Lung microvascular endothelial cell (primary cell): ENCODE results near the gene PLEKHA8. TPM values are rescaled to one million over a fixed set of nuclear protein-coding genes. Genes with fewer than 3 reads are reported as not detected.

Source experiments
- DNase-seq, 2 donors: peaks; one replicate each; pipeline versions ENCODE4 v3.0.0 to v3.0.0-alpha.2; 2010; ENCODE audit warnings: low read depth in 2 of 2
- total RNA-seq: library from RNA; depleted of rRNA; stranded (reverse); fragments of >200 nt; gene quantifications from 2 replicates; pipeline ENCODE4 v1.2.1, GENCODE V29; 2014

Gene PLEKHA8
- total RNA-seq = 12.3 and 12.4 TPM in 2 replicates

GRCh38 chr7:30028216-30028748 is at the start of gene PLEKHA8:
PLEKHA8 (plus strand) TSS chr7:30028412; CDS start chr7:30028763, 351 bp downstream.
- peak; percentile 86 to 89 for DNase-seq

GRCh38 chr7:29980151-29980550 is 48.1 kb upstream of the PLEKHA8 start:
- DNase-seq = peak; percentile 60 to 83

- peak; percentile 24 to 49 for DNase-seq
These were observed 41.1 kb upstream of the PLEKHA8 start for GRCh38 chr7:29987083-29987482.

DNA sequence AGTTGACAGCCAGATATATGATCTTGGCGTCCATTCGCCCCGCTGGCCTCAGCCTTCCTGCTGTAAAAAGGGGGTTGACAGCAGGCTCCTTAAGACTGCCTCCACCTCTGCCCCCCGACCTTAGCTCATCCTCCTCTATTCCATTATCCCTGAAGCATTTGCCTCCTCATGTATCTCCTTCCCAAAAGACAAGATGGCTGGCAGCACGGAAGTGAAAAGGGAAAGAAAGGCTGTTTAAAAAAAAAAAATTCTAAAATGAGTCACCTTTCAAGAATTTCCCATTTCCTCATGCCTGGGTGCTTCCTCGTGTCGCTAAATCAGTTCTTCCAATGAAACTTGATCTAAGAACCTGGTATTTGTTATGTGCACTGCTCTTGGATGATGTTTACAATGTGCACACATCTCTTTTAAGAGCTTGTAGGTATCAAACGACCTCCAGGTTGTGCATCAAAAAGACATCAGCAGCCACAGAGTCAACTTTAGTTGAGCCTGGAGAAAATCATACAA is 40.3 kb upstream of the PLEKHA8 start:
- DNase-seq = peak; percentile 61 to 80

- peak; percentile 43 to 68 for DNase-seq
These were observed 39.6 kb upstream of the PLEKHA8 start for GRCh38 chr7:29988424-29989256.

DNA sequence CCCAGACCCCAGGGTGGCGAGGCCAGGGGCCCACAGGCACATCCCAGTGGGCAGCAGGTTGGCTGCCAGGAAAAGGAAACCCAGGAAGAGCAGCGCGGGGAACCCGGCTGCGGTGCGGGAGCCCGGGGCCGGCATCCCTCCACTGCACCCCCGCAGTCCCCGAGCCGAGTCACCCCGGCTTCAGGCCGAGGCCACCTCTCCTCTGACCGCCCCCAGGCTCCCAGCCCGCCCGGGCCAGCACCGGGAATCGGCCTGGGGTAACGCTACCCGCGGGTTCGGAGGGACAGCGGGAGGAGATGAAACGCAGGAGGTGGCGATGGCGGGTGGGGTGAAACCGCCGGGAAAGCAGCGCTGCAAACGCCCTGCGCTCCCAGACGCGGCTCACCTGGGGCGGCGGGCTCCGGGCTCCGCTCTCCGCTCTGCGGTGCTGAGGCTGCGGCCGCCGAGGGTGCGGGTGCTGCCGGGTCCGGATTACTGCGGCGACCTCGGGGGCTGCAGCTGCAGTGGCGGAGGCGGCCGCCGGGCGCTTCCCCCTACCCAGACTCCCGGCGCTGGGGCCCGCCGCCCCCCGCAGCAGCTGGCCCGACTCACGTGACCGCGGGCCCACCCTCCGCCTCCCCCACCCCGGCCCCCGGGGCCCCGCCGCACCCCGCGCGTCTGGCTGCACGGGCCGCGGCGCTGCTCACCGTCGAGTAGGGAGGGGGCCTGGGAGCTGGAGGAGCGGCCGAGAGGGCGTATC is 38.8 kb upstream of the PLEKHA8 start, which contains the start of gene SCRN1:
Gene SCRN1, minus strand, starts transcription at position 545 of the 739 bp plus-strand sequence. CDS start 20,734 bp downstream, outside the sequence.
- peak; percentile 25 to 63 for DNase-seq

GRCh38 chr7:29990931-29991330 is 37.3 kb upstream of the PLEKHA8 start:
- DNase-seq = no peak

GRCh38 chr7:29991937-29992336 is 36.3 kb upstream of the PLEKHA8 start:
- DNase-seq = no peak

- DNase-seq = no peak
These were observed 35.1 kb upstream of the PLEKHA8 start for GRCh38 chr7:29993140-29993539.

DNA sequence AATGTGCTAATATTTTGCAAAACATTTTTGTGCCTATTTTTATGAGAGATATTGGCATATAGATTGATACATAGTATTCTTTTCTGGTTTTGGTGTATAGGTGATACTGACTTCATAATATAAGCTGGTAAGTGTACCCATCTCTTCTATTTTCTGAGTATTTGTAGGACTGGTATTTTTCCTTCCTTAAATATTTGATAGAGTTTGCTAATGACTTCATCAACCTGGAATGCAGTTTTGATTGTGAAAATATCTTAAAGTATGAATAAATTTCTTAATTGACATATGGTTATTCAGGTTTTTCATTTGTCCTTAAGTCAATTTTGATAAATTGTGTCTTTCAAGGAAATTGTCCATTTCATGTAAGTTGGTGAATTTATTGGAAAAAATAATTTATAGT is 32.6 kb upstream of the PLEKHA8 start:
- no peak for DNase-seq

GRCh38 chr7:29996321-29996720 is 31.9 kb upstream of the PLEKHA8 start:
- no peak for DNase-seq

DNA sequence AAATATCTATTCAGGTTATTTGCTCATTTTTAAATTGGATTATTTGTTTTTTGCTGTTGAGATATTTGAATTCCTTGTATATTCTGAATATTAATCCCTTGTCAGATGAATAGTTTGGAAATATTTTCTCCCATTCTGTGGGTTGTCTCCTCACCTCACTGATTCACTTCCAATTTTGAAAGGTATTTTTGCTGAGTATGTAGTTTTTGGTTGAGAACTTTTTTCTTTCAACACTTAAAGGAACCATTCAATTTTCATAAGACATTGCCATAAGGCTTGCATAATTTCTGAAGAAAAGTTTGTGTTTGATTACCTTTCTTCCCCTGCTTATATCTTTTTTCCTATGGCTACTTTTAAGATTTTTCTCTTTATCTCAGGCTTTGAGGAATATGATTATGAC is 29.7 kb upstream of the PLEKHA8 start:
- DNase-seq = no peak

DNA sequence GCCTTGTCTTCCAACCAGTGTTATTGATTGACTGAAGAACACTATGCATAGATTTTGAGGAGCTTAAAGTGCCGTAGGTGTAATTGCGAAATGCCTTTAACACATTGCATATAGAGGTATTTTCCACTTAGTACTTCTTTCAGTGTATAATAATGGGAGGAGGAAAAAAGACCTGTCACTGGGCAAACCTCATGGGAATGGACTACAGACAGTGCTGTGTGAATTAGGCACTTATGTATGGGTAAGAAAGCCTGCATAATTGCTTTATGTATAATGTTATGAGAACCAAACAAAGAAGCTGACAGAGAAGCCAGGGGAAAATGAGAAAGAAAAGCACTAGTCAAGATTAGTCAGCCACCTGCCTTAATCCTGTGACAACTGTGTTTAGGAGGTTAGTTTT is 26.2 kb upstream of the PLEKHA8 start:
- DNase-seq = no peak

DNA sequence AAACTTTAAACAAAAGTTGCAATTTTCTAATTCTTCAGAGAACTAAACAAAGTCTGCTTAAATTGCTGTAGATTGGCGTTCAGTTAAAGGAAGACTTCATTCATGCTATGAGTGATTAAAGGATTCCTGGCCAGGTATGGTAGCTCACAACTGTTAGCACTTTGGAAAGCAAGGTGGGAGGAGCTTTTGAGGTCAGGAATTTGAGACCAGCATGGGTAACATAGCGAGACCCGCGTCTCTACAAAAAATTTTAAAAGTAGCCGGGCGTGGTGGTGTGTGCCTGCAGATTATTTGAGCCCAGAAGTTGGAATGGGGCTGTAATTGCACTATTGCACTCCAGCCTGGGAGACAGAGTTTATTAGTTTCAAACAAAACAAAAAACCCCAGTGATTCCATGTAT is 25.1 kb upstream of the PLEKHA8 start:
- no peak for DNase-seq

DNA sequence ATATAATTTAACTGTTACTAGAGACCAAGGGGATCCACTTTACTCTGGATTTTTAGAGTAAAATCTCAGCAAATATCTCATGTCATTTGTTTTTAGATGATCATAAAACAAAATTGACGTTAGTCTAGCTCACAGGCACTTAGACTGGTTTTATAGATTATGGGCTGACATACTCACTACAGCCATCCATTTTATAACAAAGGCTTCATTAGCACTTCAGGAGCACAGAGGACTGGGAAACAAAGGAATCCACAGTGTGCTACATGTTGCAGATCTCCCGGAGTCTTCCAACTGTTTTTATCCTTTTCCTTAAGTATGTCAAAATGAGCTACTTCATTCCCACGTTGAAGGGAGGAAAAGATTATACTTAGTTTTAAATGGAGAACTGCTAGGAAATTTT is 22.7 kb upstream of the PLEKHA8 start:
- no peak for DNase-seq

DNA sequence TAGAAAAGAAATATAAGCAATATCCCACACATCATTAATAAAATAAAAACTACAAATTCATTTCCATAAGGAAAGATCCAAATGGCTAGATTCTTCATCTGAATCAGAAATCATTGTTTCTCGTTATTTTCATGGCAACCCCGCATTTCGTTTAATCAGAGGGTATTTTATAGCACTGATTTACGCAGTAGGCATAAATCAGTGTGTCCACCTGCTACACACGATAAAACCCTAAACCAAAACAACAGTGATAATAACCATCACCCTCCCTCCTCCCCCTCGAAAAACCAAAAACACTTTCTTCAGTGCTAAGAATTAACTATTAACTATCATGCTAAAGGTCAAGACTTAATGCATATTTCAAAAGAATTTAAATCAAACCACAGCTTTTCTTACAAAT is 18.2 kb upstream of the PLEKHA8 start:
- DNase-seq = no peak

GRCh38 chr7:30012757-30013156 is 15.5 kb upstream of the PLEKHA8 start:
- no peak for DNase-seq

DNA sequence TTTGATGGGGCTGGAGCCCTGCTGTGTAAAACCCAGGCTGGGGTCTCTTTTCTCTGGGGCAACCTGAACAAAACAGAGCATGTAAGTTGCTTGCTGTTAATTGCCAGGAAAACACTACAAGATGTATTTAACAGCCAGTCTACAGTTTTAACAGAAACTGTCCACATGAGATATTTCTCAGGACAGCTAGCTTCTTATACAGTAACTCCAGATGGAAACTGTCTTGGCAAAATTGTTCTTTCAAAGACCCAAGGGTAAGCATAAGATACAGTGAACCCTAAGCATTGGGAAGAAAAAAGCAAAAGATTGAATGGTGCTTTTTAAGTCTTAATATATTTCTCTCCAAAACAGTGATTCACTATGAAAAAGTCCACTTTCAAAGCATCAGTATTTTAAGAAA is 9.8 kb upstream of the PLEKHA8 start:
- DNase-seq = no peak

DNA sequence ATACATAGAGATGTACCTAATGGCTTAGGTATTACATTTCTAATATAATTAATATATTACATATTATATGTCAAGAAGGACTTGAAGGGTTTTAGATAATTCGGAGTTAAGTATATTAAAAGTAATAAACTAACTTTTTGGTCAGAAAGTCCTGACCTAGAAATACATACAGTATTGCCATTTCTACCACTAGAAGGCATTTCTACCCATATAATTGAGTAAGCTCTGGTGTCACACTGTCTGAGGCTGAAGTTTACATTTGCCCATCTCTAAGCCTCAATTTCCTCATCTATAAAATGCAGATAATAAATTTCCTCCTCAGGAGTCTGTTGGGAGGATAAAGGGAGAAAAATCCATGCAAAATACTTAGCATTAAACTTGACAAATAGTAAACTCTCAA is 8.8 kb upstream of the PLEKHA8 start:
- no peak for DNase-seq

GRCh38 chr7:30019960-30020359 is 8.3 kb upstream of the PLEKHA8 start:
- no peak for DNase-seq

DNA sequence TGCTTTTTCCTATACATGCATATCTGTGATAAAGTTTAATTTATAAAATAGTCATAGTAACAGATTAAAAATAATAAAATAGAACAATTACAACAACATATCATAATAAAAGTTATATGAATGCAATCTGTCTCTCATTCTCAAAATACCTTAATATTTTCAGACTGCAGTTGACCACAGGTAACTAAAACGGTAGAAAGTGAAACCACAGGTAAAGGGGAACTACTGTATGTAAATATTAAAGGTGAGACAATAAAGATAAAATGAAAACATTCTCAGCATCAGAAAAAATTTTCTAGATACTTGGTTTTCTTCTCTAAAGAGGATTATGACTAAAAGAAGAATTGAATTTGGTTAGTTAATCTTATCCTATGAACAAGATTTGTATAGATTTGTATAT is 7.7 kb upstream of the PLEKHA8 start:
- DNase-seq = no peak

GRCh38 chr7:30022991-30023390 is 5.2 kb upstream of the PLEKHA8 start:
- DNase-seq = no peak
